ENCODE results near the gene PFKP.
"Not testable (repeated sequence)": the region's sequence is repeated elsewhere in the genome, so short reads cannot be mapped to it uniquely, and the experiment has no call there.

PFKP gene

DNA sequence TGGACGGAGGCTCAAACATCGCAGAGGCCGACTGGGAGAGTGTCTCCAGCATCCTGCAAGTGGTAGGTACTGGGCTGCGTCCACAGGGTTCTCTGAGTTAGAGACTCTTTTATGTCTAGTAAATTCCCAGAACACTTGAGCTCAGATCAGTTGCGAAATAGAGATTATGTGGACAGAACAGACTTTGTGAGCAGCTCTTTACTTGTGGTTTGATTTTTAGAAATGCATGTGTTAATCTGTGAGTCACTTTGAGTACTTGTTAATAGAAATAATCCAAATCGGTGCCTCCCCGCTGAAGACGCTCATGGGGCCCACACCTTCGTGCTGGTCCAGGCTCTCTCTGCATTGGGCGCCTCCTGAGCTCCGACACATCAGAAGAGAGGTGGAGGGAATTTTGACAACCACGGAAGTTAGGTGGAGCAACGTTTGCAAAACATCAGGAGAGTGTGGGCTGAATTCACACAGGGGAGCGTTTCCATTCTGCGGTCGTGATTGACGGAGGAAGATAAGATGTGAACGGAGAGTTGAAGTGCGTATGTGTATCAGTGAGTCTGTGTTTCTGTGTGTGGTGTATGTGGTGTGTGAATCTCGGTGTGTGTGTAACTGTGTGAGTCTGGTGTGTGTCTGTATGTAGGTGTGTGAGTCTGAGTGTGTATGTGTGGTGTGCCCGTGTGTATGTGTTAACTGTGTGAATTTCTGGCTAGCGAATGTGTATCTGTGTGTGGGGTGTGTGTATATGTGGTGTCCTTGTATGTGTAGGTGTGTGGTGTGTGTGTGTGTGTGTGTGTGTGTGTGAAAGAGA, 32.1 kb downstream of the PFKP start:
- no peak for DNase-seq (ENCODE audit: low read depth)

DNA sequence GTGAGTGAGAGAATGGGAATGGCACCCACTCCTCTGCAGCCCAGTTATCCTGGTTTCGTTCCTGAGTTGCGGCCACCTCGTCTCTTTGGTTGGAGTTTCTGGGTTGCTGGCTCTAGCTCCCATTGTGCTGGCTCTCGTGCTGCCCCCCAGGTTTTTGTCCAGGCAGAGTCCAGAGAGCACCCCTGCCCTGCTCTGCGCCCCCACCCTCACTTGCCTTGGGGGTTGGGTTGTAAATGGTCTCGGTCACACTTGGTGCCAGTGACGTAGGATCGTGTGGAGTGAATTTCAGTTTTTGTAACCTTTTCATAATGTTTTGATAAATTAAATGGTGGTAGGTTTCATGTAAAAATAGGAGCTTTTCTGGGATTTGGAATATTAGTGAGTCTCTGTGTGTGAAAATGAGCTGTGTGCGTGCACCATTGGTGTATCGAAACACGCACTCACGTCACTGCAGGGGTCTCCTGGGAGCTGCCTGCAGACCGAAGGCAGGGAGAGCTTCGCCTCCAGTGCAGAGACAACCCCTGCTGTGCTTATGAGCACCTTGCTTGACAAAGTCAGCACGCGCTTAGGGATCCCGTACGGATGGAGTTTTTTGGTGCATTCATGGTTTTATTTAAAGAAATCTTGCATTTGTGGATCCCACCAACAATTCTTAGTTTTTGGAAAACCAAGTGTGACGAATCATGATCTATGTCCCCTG, 32.9 kb downstream of the PFKP start:
- DNase-seq (ENCODE audit: low read depth), result no peak

DNA sequence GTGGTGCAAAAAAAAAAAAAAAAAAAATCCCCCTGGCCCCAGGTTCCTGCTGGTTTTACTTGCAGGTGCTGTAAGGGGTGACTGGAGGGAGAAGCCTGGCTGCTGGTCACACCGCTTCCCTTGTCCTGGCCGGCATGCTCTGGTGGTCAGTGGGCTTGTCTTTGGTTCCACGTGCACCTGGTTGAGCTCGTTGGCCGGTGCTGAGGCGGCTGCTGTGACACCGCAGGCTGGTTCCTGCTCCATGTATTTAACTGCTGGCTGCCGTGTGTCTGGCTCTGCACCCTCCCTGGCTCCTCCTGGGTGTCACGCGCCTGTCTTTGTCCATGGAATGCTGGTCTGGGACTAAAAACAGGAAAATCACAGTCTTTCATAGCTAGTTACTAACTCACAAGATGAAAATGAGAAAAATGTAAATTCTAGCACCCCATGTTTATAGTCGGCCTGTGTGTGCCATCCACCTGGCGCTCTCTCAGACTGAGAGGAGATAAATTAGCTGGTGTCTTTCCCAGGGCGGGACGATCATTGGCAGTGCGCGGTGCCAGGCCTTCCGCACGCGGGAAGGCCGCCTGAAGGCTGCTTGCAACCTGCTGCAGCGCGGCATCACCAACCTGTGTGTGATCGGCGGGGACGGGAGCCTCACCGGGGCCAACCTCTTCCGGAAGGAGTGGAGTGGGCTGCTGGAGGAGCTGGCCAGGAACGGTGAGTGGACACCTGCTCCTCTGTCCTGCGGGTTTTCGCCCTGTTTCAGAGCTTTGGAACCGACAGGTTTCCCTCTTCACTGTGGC, 33.7 kb downstream of the PFKP start:
- no peak for DNase-seq (ENCODE audit: low read depth)

- no peak for DNase-seq (ENCODE audit: low read depth)
Measured at GRCh38 chr10:3102720-3103427, 35.5 kb downstream of the PFKP start.

- DNase-seq (ENCODE audit: low read depth), result no peak
Measured at GRCh38 chr10:3103646-3104045, 36.3 kb downstream of the PFKP start.

- no peak for DNase-seq (ENCODE audit: low read depth)
Measured at GRCh38 chr10:3104251-3104918, 37.0 kb downstream of the PFKP start.

DNA sequence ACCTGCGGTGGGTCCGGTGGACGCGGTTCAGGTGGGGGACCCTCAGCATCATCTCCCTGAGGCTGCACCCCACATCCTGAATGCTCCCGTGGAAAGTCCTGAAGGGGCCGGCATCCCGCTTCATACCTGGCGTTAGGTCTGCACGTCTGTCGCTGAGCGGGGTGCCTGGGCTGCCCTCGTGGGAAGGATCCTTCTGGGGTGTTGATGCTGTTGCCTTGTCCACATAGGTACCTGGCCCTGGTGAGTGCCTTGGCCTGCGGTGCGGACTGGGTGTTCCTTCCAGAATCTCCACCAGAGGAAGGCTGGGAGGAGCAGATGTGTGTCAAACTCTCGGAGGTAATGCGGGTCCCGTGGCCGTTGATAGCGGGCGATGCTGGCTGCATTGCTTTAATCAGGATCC, 37.8 kb downstream of the PFKP start:
- no peak for DNase-seq (ENCODE audit: low read depth)

GRCh38 chr10:3105905-3106304, 38.6 kb downstream of the PFKP start:
- no peak for DNase-seq (ENCODE audit: low read depth)

DNA sequence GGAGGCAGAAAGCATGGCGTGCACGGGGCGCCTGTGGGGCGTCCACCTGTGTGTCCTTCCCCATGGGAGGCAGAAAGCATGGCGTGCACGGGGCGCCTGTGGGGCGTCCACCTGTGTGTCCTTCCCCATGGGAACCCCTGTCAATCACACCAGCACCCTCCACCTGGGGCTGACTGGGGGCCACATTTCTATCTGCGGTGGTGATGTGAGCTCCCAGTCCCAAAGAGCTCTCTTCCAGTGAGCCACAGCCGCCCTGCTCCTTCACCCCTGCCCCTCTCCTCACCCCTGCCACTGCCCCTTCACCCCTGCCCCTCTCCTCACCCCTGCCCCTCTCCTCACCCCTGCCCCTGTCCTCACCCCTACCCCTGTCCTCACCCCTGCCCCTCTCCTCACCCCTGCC, 39.0 kb downstream of the PFKP start:
- DNase-seq (ENCODE audit: low read depth), result not testable (repeated sequence)

GRCh38 chr10:3106928-3107425, 39.6 kb downstream of the PFKP start:
- no peak for DNase-seq (ENCODE audit: low read depth)

GRCh38 chr10:3107426-3107961, 40.1 kb downstream of the PFKP start:
- DNase-seq (ENCODE audit: low read depth), result no peak

DNA sequence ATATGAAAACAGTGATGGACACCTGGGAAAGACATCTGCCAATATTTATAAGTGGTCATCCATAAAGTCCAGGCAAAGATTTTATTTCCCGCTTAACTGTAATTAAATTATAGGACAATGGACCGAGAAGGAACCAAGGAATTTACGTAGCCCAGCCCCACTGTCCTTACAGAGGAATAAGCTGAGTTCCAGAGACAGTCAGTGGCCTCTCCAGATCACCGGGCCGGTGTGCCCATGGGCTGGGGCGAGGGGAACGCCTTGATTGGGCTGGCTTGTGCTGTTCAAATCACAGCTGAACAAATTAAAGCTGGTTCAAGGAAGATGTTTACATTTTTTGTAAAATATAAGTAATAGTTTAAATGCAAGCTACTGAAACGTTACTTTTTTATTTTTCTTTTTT, 40.7 kb downstream of the PFKP start:
- DNase-seq (ENCODE audit: low read depth), result no peak

DNA sequence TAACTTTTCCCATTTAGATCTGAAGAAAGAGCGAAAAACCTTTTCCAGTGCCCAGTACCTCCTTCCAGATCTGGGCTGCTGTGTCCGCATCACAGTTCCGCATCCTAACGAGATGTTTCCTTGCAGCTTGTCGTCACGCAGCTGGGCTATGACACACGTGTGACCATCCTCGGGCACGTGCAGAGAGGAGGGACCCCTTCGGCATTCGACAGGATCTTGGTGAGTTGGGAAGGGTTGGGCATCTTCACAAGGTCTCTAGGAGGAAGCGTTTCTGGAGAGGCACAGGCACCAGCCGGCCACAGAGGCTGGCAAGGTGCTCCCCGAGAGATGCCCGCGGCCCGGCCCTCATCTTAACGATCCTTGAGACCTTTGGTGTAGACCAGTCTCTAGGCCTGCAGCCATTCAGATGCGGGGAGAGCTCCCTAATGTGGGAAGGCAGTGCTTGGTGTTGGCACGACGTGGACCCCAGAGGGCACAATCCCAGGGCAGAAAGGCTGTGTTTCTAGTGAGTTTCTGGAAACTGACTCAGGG, 41.3 kb downstream of the PFKP start:
- no peak for DNase-seq (ENCODE audit: low read depth)

- DNase-seq (ENCODE audit: low read depth), result no peak
Measured at GRCh38 chr10:3109196-3109595, 41.8 kb downstream of the PFKP start.

DNA sequence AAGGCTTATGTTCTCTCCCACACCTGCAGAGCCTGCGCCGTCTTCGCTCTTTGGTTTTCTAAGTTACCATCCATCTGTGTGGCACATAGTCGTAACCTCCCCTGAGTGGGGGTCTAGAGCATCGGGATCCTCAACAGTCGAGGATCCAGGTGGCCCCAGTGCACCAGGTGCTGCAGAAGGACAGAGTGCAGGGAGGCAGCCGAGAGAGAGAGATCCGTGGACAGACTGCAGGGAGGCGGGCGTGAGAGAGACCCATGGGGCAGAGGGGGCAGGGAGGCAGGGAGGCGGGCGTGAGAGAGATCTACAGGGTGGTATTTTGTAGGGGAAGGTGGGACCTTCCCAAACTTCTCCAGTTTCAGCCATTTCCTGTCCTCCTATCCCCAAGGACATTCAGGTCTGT, 42.3 kb downstream of the PFKP start:
- DNase-seq (ENCODE audit: low read depth), result no peak

- DNase-seq (ENCODE audit: low read depth), result no peak
Measured at GRCh38 chr10:3110782-3111620, 43.7 kb downstream of the PFKP start.

DNA sequence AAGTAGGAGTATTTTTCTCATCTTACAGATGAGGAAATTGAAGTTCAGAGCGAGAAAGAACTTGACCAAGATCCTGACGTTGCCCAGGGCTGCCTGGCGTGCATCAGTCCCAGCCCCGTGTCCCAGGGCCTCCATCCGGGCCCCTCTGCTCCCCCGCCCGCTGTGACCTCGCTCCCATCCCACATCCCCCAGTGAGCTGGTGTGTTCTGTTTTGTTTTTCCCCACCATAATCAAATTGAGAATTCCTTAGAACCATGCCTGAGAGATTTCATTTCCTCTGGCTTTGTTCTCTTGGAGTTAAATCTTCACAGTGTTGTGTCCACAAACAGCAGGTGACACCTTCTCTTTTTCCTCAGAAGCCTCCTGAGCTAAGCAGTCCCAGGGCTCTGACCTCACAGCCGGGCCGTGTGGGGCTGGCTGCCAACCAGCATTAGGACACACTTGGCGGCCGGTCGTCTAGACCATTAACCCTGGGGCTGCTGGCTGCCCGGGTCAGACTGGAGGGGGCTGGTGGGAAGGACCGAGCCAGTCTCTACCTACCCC, 44.3 kb downstream of the PFKP start:
- no peak for DNase-seq (ENCODE audit: low read depth)

DNA sequence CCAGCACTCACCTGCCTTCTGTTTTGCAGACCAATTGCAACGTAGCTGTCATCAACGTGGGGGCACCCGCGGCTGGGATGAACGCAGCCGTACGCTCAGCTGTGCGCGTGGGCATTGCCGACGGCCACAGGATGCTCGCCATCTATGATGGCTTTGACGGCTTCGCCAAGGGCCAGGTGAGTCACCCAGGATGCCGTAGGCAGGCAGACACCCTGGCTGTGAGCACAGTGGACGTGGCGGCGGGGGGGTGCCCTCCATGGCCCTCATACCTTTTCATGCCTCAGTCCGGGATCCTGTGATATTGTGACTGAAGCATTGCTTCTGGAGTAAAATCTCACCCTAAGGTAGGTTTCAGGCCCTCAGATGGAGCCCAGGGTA, 46.0 kb downstream of the PFKP start:
- DNase-seq (ENCODE audit: low read depth), result no peak

GRCh38 chr10:3115685-3116084, 48.3 kb downstream of the PFKP start:
- no peak for DNase-seq (ENCODE audit: low read depth)
